Ascending aorta (tissue), 2 donors: ENCODE results near the gene GFPT1. TPM values are rescaled to one million over a fixed set of nuclear protein-coding genes. Genes with fewer than 3 reads are reported as not detected.

Experiments
- DNase-seq, 2 donors: peaks; one replicate each; pipeline ENCODE4 v3.0.0-alpha.2; 2019; ENCODE audit warnings: low spot score in 2 of 2
- H3K27ac ChIP-seq, 2 donors: fragments of 200-600 bp; sonication (generic); one replicate each; pipeline ENCODE4 v1.5.1; 2016 to 2017; ENCODE audit warnings: mild to moderate bottlenecking in 1 of 2
- H3K27me3 ChIP-seq: fragments of 200-600 bp; sonication (generic); one replicate; pipeline ENCODE4 v1.5.1; 2017
- H3K36me3 ChIP-seq, 2 donors: fragments of 200-600 bp; sonication (generic); one replicate each; pipeline ENCODE4 v1.5.1; 2016
- H3K4me1 ChIP-seq, 2 donors: fragments of 200-600 bp; sonication (generic); one replicate each; pipeline ENCODE4 v1.5.1; 2016 to 2017; ENCODE audit warnings: mild to moderate bottlenecking in 1 of 2
- H3K4me3 ChIP-seq, 2 donors: fragments of 200-600 bp; sonication (generic); one replicate each; pipeline ENCODE4 v1.5.1; 2016 to 2017; ENCODE audit warnings: mild to moderate bottlenecking in 1 of 2
- H3K9me3 ChIP-seq, 2 donors: fragments of 200-600 bp; sonication (generic); one replicate each; pipeline ENCODE4 v1.5.1; 2016
- intact Hi-C: fragments of 100-400 bp; cut with DNase I; formaldehyde crosslinking; loops from one replicate; pipeline ENCODE4 v1.15.1; 2023
- total RNA-seq: library from RNA; depleted of rRNA; stranded (reverse); fragments of >200 nt; gene quantifications from one replicate; pipeline ENCODE4 v1.1.0, GENCODE V29; 2016
- TF ChIP-seq, protein P1 (sequence below), 3 experiments: fragments of 200-600 bp in 2 of 3; fragments of 450-650 bp in 1 of 3; sonication (generic) in 2 of 3; IDR thresholded peaks; one replicate each; pipeline ENCODE4 v1.5.1; 2016 to 2019; ENCODE audit warnings: antibody characterized with exemption in 3 of 3, mild to moderate bottlenecking in 1 of 3, moderate library complexity in 1 of 3

Gene GFPT1
- total RNA-seq, 1 donor from 2014 or later, result 25.7 TPM

- Histone ChIP-seq H3K27ac (peak overlapping the region; percentile 81 to 82), H3K9me3 (peaks cover 0 to 6% of the 10 kb centered on the region in 2 donors), H3K4me1 (peaks cover 4 to 42% of the 10 kb centered on the region in 2 donors), H3K36me3 (no peaks in the 10 kb centered on the region), H3K4me3 (no peak overlapping the region), H3K27me3 (no peaks in the 10 kb centered on the region)
- TF ChIP-seq, protein P1, sequence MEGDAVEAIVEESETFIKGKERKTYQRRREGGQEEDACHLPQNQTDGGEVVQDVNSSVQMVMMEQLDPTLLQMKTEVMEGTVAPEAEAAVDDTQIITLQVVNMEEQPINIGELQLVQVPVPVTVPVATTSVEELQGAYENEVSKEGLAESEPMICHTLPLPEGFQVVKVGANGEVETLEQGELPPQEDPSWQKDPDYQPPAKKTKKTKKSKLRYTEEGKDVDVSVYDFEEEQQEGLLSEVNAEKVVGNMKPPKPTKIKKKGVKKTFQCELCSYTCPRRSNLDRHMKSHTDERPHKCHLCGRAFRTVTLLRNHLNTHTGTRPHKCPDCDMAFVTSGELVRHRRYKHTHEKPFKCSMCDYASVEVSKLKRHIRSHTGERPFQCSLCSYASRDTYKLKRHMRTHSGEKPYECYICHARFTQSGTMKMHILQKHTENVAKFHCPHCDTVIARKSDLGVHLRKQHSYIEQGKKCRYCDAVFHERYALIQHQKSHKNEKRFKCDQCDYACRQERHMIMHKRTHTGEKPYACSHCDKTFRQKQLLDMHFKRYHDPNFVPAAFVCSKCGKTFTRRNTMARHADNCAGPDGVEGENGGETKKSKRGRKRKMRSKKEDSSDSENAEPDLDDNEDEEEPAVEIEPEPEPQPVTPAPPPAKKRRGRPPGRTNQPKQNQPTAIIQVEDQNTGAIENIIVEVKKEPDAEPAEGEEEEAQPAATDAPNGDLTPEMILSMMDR (IDR thresholded peaks at IDR 0.05), result no peak
- peak in 1 of 2 donors; percentile 83 for DNase-seq
- intact Hi-C loops, result loop anchor here (5.0 kb wide), 1 partner anchor 232 kb away; no protein-coding TSS in a partner anchor
These were observed 77.5 kb downstream of the GFPT1 start for GRCh38 chr2:69309351-69310110.

- H3K4me1 ChIP-seq, result peaks cover 4 to 42% of the 10 kb centered on the region in 2 donors
- TF ChIP-seq, protein P1 (IDR thresholded peaks at IDR 0.05), result no peak
- no peaks in the 10 kb centered on the region for H3K27me3 ChIP-seq
- no peaks in the 10 kb centered on the region for H3K36me3 ChIP-seq
- DNase-seq, result no peak
- intact Hi-C loops, result loop anchor here (5.0 kb wide), 1 partner anchor 231 kb away; no protein-coding TSS in a partner anchor
- H3K27ac ChIP-seq, result peak overlapping the region; percentile 81 to 82
- H3K9me3 ChIP-seq, result peaks cover 0 to 6% of the 10 kb centered on the region in 2 donors
- H3K4me3 ChIP-seq, result no peak overlapping the region
These were observed 78.7 kb downstream of the GFPT1 start for GRCh38 chr2:69308338-69308737.

DNA sequence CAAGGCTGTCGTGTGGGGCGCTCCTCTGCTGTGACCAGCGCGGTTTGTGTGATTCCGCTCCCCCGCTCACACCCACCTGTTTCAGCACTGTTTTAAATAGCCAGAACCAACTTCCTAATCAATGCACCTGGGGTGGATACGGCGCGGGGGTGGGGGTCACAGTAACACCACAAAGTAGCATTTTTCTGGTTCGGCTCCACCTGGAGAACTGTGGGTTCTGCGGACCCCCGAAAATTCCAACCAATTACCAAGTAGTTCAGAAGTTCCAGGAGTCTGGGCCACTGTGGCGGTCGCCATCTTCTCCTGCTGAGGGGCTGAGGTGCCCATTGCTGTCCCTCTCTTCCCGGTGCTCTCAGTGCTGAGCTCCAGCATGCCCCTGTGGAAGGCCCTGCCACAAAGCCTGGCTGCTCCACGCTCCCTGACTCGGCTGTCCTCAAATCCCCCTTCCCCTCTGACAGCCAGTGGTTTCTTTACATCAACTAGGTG lies 79.4 kb downstream of the GFPT1 start:
- TF ChIP-seq, protein P1 (IDR thresholded peaks at IDR 0.05), result no peak
- Histone ChIP-seq H3K27me3 (no peaks in the 10 kb centered on the region), H3K4me1 (peaks cover 4 to 42% of the 10 kb centered on the region in 2 donors), H3K4me3 (peak overlapping the region; percentile 64 to 75), H3K9me3 (peaks cover 0 to 1% of the 10 kb centered on the region in 2 donors), H3K27ac (peak overlapping the region; percentile 81 to 82), H3K36me3 (no peaks in the 10 kb centered on the region)
- intact Hi-C loops, result loop anchor here (1.0 to 5.0 kb wide), 6 partner anchors 51 to 364 kb away; partner anchors contain the start of gene ANTXR1
- no peak for DNase-seq

DNA sequence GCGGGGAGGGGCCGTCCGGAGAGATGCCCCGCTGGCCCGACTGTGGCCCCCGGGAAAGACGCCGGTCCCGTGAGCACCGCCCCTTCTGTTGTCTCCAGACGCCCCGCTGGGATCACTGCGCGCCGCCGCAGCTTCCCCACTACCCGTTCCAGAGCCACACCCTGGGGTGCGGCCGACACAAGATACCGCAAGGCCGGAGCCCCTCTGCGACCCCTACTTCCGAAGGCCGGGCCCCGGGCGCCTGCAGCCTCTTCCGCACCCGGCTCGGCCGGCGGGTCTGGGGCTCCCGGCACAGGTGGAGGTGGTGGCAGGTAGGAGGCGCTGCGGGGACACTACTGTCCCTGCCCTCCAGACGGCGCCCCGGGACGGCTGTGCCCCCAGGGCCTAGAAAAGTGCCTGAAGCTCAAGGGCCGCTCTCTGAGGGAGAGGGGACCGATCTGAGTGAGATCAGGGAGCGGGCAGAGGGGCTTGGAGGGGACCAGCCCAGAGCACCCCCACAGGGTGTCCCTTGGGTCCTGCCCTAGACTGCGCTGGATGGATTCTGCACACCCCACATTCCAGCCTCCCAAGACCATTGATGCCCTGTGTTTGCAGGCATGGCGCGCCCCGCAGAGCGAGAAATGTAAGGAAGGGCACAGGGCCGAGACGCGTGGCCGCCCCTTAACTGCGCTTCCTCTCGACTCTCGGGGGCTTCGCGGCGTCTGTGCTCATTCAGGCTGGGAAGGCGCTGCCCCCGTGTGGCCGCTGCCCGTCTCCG lies 80.0 kb downstream of the GFPT1 start:
- H3K4me3 ChIP-seq, result peak overlapping the region; percentile 64 to 75
- no peaks in the 10 kb centered on the region for H3K9me3 ChIP-seq
- peak overlapping the region; percentile 81 to 82 for H3K27ac ChIP-seq
- TF ChIP-seq, protein P1 (IDR thresholded peaks at IDR 0.05), result peak; percentile 78 to 89 (median 86)
- intact Hi-C loops, result loop anchor here (1.0 to 5.0 kb wide), 6 partner anchors 50 to 364 kb away; partner anchors contain the start of gene ANTXR1
- no peaks in the 10 kb centered on the region for H3K36me3 ChIP-seq
- H3K4me1 ChIP-seq, result peaks cover 4 to 42% of the 10 kb centered on the region in 2 donors
- DNase-seq, result peak; percentile 33 to 92
- H3K27me3 ChIP-seq, result no peaks in the 10 kb centered on the region

GRCh38 chr2:69306393-69306821 lies 80.6 kb downstream of the GFPT1 start:
- intact Hi-C loops, result loop anchor here (2.0 to 5.0 kb wide), 4 partner anchors 50 to 229 kb away; no protein-coding TSS in a partner anchor
- TF ChIP-seq, protein P1 (IDR thresholded peaks at IDR 0.05), result no peak
- peaks cover 4 to 38% of the 10 kb centered on the region in 2 donors for H3K4me1 ChIP-seq
- peak overlapping the region; percentile 81 to 82 for H3K27ac ChIP-seq
- no peaks in the 10 kb centered on the region for H3K27me3 ChIP-seq
- H3K36me3 ChIP-seq, result no peaks in the 10 kb centered on the region
- no peak for DNase-seq
- no peaks in the 10 kb centered on the region for H3K9me3 ChIP-seq
- peak overlapping the region; percentile 64 to 75 for H3K4me3 ChIP-seq
